NCI-H748 (cell line): Measurements from ENCODE around the gene SLC18A3.

Experiments used
- DNase-seq: peaks from one replicate; lab custom pipeline; 2025; ENCODE audit not compliant: unreplicated experiment; lab: John Stamatoyannopoulos, UW

Gene SLC18A3

DNA sequence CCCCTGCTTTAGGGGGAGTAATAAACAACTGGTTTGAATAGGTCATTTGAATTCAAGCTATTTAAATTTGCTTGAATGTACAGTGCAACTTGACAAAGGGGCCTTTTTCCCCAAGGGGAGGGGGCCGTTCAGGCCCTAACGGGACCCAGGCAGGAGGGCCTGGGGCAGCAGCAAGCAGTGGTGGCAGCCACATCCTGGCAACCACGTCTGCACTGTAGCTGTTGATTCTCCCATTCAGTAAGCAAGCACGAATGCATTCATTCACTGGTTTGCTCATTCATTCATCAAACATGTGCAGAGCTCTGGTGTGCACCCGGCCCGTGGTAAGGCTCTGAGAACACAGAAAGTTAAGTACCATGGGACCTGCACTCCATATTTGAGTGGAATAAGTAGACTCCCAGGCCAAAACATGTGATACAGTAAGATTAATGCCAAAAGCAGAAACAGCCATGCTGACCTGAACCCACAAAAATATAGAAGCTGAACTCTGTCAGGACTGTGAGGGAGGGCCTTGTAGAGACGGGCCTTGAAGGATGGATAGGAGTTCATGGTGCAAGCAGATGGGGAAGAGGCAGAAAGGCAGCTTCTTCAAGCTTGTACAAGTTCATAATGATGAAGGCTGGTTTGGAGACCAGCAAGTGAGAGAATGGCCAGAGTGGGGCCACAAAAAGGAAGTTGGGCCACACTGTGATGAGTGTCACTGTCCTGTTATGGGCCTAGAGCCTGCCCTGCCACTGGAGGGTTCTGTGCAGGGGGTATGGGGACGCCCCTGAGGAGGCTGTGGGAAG, 40.0 kb downstream of the SLC18A3 start:
- no peak for DNase-seq

DNA sequence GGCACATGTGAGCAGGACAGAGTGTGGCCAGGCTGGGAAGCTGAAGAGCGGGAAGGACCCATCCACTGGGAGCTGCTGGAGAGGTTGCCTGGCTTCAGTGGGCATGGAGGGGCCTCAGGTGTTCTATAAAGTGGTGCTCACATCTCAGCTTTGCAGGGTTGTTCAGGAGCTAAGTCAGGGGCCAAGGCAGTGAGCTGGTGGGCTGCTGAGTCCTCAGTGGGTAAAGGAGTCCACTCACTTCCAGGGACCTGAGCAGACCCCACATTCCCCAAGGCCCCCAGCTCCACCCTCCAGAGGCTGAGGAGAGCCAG, 40.6 kb downstream of the SLC18A3 start:
- DNase-seq, result no peak

GRCh38 chr10:49651039-49651835, 41.1 kb downstream of the SLC18A3 start:
- DNase-seq, result no peak

DNA sequence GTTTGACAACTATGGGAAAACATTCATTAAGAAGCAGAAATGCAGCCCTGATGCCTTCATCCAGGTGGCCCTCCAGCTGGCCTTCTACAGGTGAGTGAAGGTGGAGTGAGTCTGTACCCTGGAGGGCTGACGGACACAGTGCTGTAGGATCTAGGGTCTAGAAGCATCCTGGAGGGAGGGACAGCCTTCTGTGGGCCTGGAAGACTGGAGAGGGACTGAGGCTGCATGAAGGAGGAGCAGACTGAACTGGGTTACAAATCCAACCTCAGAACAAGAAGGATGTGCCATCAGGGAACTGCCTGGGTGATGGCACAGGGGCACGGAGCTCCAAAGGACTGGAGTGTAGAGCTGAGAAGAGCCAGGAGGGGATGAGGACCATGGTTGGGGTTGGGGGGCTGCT, 41.8 kb downstream of the SLC18A3 start:
- DNase-seq, result no peak

DNA sequence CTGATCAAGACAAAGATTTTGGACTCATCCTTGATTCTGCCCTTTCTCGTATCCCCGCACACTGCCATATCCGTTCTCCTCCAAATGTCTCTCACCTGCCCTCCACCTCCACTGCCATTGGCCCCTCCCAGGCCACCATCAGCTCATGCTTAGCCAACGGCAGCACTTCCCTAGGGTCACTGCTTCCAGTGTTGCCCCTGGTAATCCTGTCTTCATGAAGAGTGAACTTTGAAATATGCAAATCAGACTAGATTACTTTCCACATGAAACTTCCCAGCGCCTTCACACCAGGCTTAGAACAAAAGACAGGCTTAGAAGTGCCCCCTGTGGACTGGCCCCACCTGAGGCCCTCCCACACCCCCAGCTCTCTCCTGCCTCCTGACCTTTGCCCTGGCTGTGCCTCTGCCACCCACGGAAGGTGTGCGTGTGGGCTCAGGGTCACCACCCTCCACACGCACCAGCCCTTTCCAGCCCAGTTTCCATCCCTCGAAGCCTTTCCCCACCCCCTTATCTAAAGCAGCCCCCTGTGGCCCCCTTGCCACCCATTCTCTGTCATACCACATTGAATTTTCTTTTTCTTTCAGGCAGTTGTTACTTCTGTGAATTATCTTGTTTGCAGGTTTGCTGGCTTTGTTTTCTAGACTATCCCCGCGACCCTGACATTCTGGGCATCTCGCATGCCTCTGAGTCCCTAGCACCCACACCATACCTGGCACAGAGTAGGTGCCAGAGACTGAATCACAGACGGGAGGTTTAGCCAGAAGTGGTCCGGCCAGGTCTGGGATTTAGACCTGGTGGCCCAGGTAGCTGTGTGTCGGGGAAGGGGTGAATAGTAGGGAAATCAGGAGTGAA, 42.5 kb downstream of the SLC18A3 start:
- DNase-seq, result no peak

GRCh38 chr10:49653273-49653929, 43.3 kb downstream of the SLC18A3 start:
- DNase-seq, result no peak

DNA sequence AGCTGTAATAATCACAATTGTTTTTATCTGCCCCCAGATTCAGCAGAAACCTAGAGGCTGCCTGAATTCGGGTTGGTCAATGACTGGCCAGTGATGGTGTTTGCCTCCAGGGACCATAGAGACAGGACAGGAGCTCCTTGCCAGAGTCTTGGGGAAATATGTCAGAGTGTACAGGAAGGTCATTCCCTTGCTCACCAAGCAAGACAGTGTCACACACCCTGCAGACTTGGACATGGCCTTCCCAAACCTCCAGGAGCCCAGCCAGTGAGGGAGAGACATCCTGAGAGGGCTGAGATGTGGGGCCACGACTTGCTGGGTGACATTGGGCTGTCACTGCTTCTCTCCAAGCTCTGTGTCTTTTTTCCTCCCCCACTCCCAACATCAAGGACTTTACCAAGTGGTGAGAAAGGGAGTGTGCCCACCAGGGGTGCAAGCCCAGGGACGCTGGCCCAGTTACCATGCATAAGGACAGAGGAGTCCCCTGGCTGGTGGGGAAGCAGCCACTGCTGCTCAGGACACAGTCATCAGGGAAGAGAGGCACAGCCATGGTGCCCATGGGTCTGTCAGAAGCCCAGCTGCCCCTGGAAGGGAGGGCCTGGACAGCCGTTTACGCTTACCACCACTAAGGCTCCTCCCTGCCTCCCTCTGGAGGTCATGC, 44.1 kb downstream of the SLC18A3 start:
- DNase-seq, result no peak

- no peak for DNase-seq
Observed at GRCh38 chr10:49655099-49655498, 45.0 kb downstream of the SLC18A3 start.

DNA sequence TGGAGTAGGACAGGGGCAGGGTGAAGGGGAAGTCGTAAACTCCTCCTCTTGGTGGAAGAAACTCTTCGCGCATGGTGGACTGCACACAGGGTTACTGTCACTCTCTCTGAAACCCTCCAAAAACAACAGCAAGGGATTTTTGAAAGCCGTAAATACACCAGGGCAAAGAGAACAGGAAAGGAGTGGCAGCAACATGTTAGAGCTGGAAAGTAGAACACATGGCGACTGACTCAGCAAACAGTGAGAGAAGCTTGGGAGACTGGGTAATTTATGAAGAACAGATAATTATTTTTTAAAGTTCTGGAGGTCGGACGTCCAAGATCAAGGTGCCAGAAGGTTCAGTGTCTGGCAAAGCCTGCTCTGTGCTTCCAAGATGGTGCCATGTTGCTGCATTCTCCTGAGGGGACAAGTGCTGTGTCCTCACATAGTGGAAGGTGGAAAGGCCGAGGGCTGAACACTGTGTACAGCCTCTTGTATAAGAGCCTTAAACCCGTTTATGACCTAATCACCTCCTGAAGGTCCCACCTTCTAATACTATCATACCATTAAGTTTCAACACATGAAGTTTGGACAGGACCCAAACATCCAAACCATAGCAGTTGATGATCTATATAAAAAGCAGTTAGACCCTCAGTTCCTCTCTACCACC, 46.9 kb downstream of the SLC18A3 start:
- no peak for DNase-seq

DNA sequence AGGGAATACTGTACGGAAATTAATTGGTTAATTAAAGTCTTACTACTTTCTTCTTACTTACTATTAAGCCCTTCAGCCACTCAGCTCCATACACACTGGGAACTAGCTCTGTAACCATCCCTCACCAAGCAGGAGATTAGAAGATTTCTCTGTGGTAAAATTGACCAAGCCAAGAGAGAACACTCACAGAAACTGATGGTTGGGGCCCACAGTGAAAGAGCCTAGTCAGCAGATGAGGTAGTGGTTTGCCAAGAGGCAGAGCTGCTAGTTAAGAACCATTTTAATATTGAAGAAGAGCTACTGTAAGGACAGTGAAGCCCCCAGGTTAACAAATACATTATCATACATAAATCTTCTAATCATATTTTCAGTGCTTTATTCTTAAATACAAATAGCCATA, 47.5 kb downstream of the SLC18A3 start:
- DNase-seq, result no peak

DNA sequence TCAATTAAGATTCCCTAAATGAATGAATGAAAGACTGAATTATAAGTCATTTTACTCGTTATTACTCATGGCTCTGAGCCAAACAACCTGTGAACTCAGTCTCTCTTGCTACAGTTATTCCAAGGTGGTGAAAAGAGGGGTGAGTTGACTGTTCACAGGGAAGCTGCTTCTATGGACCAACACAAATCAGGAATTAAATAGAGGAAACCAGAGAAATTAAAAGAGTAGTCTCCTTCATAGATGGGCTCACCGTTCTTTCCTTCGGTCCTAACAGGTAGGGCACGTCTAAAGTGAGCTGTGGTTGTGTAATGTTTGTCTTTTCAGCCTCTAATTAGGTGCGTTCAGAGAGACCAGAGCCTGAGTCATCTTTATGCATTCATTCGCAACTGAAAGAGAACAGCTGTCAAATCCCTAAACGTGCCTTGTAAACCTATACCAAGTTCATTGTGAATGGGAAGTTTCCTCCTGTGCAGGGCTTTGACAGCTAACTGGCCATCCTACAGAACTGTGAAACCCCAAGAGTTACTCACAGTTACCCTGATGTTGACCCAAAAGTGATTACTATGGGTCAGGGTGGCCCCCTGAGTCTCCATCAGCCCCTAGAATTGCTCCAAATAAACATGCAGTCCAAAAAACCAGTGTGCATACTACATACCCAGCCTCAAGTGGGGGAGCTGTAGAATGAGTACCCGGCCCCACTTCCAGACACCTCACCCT, 51.2 kb downstream of the SLC18A3 start:
- DNase-seq, result no peak
